GM23338 (cell line): Measurements from ENCODE around the gene KRT33B. TPM values are rescaled to one million over a fixed set of nuclear protein-coding genes. Genes with fewer than 3 reads are reported as not detected.

Source experiments
- ATAC-seq: fragments of 200-7000 bp; cut with Tn5 transposase; 3 replicates; pipeline ENCODE4 v1.9.1; 2020
- DNase-seq: peaks from one replicate; pipeline ENCODE4 v3.0.0-alpha.2; 2015; ENCODE audit warnings: low spot score
- H2AFZ ChIP-seq: fragments of 200-600 bp; sonication (generic); 2 replicates; pipeline ENCODE4 v1.8.0; 2016; ENCODE audit warnings: antibody characterized with exemption, mild to moderate bottlenecking, moderate library complexity
- H3F3A ChIP-seq: fragments of 200-600 bp; sonication (generic); replicated peaks from 2 replicates; pipeline ENCODE4 v1.8.0; 2017; ENCODE audit warnings: antibody characterized with exemption, mixed run types, low read depth
- H3K27ac ChIP-seq: fragments of 200-600 bp; sonication (generic); 2 replicates; pipeline ENCODE4 v1.6.1; 2016; ENCODE audit warnings: low read depth
- H3K27me3 ChIP-seq: fragments of 200-600 bp; sonication (generic); 2 replicates; pipeline ENCODE4 v1.8.0; 2016; ENCODE audit warnings: mild to moderate bottlenecking, mixed run types, moderate library complexity; ENCODE audit not compliant: insufficient read depth
- H3K36me3 ChIP-seq: fragments of 200-600 bp; sonication (generic); 2 replicates; pipeline ENCODE4 v1.8.0; 2016; ENCODE audit warnings: mild to moderate bottlenecking; ENCODE audit not compliant: insufficient read depth
- H3K4me1 ChIP-seq: fragments of 200-600 bp; sonication (generic); 2 replicates; pipeline ENCODE4 v1.8.0; 2016; ENCODE audit warnings: mild to moderate bottlenecking, moderate library complexity; ENCODE audit not compliant: insufficient read depth
- H3K4me2 ChIP-seq: fragments of 200-600 bp; sonication (generic); 2 replicates; pipeline ENCODE4 v1.7.1; 2017; ENCODE audit warnings: mixed run types
- H3K4me3 ChIP-seq: fragments of 200-600 bp; sonication (generic); 2 replicates; pipeline ENCODE4 v1.6.1; 2016; ENCODE audit warnings: mixed run types
- H3K79me2 ChIP-seq: fragments of 200-600 bp; sonication (generic); replicated peaks from 2 replicates; pipeline ENCODE4 v1.8.0; 2017; ENCODE audit warnings: mild to moderate bottlenecking; ENCODE audit not compliant: insufficient read depth
- H3K9me2 ChIP-seq: fragments of 200-600 bp; sonication (generic); 2 replicates; pipeline ENCODE4 v1.8.0; 2017; ENCODE audit not compliant: insufficient read depth
- H4K20me1 ChIP-seq: fragments of 200-600 bp; sonication (generic); replicated peaks from 2 replicates; pipeline ENCODE4 v1.8.0; 2017; ENCODE audit warnings: mild to moderate bottlenecking; ENCODE audit not compliant: insufficient read depth
- H3K27ac Mint-ChIP-seq: 2 replicates; pipeline ENCODE4 v1.8.0; 2020; ENCODE audit warnings: inconsistent platforms, mild to moderate bottlenecking, moderate library complexity, mixed read lengths
- H3K27me3 Mint-ChIP-seq: 3 replicates; pipeline ENCODE4 v1.8.0; 2022; ENCODE audit warnings: low read depth, mild to moderate bottlenecking, moderate library complexity, mixed read lengths, inconsistent platforms; ENCODE audit not compliant: insufficient read depth, poor library complexity
- H3K36me3 Mint-ChIP-seq: 3 replicates; pipeline ENCODE4 v1.8.0; 2021; ENCODE audit warnings: low read depth, mild to moderate bottlenecking, inconsistent platforms, moderate library complexity, mixed read lengths
- H3K4me1 Mint-ChIP-seq: 3 replicates; pipeline ENCODE4 v1.8.0; 2020; ENCODE audit warnings: mild to moderate bottlenecking, inconsistent platforms, mixed read lengths
- H3K4me3 Mint-ChIP-seq: 3 replicates; pipeline ENCODE4 v1.8.0; 2021; ENCODE audit warnings: moderate library complexity, mild to moderate bottlenecking, inconsistent platforms, mixed read lengths
- H3K9me3 Mint-ChIP-seq: 3 replicates; pipeline ENCODE4 v1.8.0; 2020; ENCODE audit warnings: moderate library complexity, mild to moderate bottlenecking, inconsistent platforms, mixed read lengths
- CREB1 ChIP-seq: fragments of 250-450 bp; sonication (Bioruptor Pico); IDR thresholded peaks from 2 replicates; pipeline ENCODE4 v1.5.0; 2020; ENCODE audit warnings: low read depth, mild to moderate bottlenecking, moderate library complexity
- EZH2 ChIP-seq: fragments of 200-600 bp; sonication (generic); IDR thresholded peaks from one replicate; pipeline ENCODE4 v1.8.0; 2017; ENCODE audit warnings: antibody characterized with exemption, mild to moderate bottlenecking, low read depth; ENCODE audit not compliant: unreplicated experiment
- EZH2phosphoT487 ChIP-seq: fragments of 200-600 bp; sonication (generic); IDR thresholded peaks from one replicate; pipeline ENCODE4 v1.8.1; 2018; ENCODE audit warnings: antibody characterized with exemption; ENCODE audit not compliant: unreplicated experiment
- JUNB ChIP-seq: IDR thresholded peaks from one replicate; pipeline ENCODE4 v1.6.1; 2016; ENCODE audit warnings: antibody characterized with exemption; ENCODE audit not compliant: unreplicated experiment
- NANOG ChIP-seq: IDR thresholded peaks from 2 replicates; pipeline ENCODE4 v1.6.1; 2016; ENCODE audit warnings: antibody characterized with exemption, borderline replicate concordance
- POLR2AphosphoS5 ChIP-seq: IDR thresholded peaks from 2 replicates; pipeline ENCODE4 v1.6.1; 2016; ENCODE audit warnings: antibody characterized with exemption, low read depth
- STAT1 ChIP-seq: IDR thresholded peaks from one replicate; pipeline ENCODE4 v1.6.1; 2016; ENCODE audit warnings: antibody characterized with exemption; ENCODE audit not compliant: unreplicated experiment
- ZNF114 ChIP-seq: fragments of 250-450 bp; sonication (Bioruptor Pico); IDR thresholded peaks from 2 replicates; pipeline ENCODE4 v1.5.0; 2020; ENCODE audit warnings: mild to moderate bottlenecking, moderate library complexity
- ZNF331 ChIP-seq: fragments of 250-450 bp; sonication (Bioruptor Pico); IDR thresholded peaks from 2 replicates; pipeline ENCODE4 v1.5.0; 2020; ENCODE audit warnings: low read depth, mild to moderate bottlenecking, moderate library complexity
- ZNF462 ChIP-seq: fragments of 250-450 bp; sonication (Bioruptor Pico); IDR thresholded peaks from 2 replicates; pipeline ENCODE4 v1.5.0; 2020; ENCODE audit warnings: mild to moderate bottlenecking, moderate library complexity
- polyA plus RNA-seq: library from polyadenylated mRNA; unstranded; fragments of >200 nt; fragmentation: Nextera tagmentation; extraction: Ambion mirVana; gene quantifications from 2 replicates; pipeline ENCODE4 v1.2.1, GENCODE V29; 2016
- total RNA-seq: library from RNA; depleted of rRNA; stranded (reverse); fragments of >200 nt; shearing (Covaris generic); gene quantifications from 2 replicates; pipeline ENCODE4 v1.2.3, GENCODE V29; 2014
- TF ChIP-seq, protein P1 (sequence below): IDR thresholded peaks from 2 replicates; pipeline ENCODE4 v1.6.1; 2016; ENCODE audit warnings: antibody characterized with exemption
- TF ChIP-seq, protein P2 (sequence below), 2 experiments: fragments of 200-600 bp in 1 of 2; sonication (generic) in 1 of 2; conservative IDR thresholded peaks; 2 replicates each; pipeline versions ENCODE4 v1.5.1 to v1.6.1; 2016 to 2017; ENCODE audit warnings: antibody characterized with exemption in 2 of 2, low read depth in 2 of 2, mild to moderate bottlenecking in 2 of 2, moderate library complexity in 1 of 2

KRT33B gene
- total and polyA plus RNA-seq, 2 experiments from 2014 or later, result not detected

GRCh38 chr17:41415833-41416335 is 46.3 kb upstream of the KRT33B start (continued):
- TF ChIP-seq, protein P1, sequence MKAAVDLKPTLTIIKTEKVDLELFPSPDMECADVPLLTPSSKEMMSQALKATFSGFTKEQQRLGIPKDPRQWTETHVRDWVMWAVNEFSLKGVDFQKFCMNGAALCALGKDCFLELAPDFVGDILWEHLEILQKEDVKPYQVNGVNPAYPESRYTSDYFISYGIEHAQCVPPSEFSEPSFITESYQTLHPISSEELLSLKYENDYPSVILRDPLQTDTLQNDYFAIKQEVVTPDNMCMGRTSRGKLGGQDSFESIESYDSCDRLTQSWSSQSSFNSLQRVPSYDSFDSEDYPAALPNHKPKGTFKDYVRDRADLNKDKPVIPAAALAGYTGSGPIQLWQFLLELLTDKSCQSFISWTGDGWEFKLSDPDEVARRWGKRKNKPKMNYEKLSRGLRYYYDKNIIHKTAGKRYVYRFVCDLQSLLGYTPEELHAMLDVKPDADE, result no peak
- no peak for TF ChIP-seq JUNB

- Histone ChIP-seq H3K27ac (no peak overlapping the region), H3K27me3 (no peaks in the 10 kb centered on the region), H3K79me2 (no peaks in the 10 kb centered on the region), H2AFZ (no peak overlapping the region), H3K36me3 (no peaks in the 10 kb centered on the region), H3F3A (no peaks in the 10 kb centered on the region), H3K9me2 (peaks cover 11% of the 10 kb centered on the region), H3K4me1 (peaks cover 12% of the 10 kb centered on the region; the same call in 1 of the 2 replicates), H4K20me1 (no peaks in the 10 kb centered on the region), H3K4me2 (no peak overlapping the region), H3K4me3 (no peak overlapping the region)
- Mint-ChIP-seq H3K4me3 (no peak overlapping the region), H3K4me1 (peaks cover 31% of the 10 kb centered on the region), H3K27ac (no peak overlapping the region), H3K27me3 (peaks cover 3% of the 10 kb centered on the region), H3K36me3 (no peaks in the 10 kb centered on the region), H3K9me3 (no peaks in the 10 kb centered on the region)
- ATAC-seq (no peak), DNase-seq (no peak)
- TF ChIP-seq NANOG (no peak), POLR2AphosphoS5 (no peak), EZH2phosphoT487 (no peak), ZNF331 (CRISPR knock-in tag) (no peak), ZNF114 (CRISPR knock-in tag) (no peak), ZNF462 (CRISPR knock-in tag) (no peak), JUNB (no peak), STAT1 (no peak), EZH2 (no peak), CREB1 (CRISPR knock-in tag) (no peak)
- TF ChIP-seq, protein P1, result no peak
- TF ChIP-seq, protein P2, sequence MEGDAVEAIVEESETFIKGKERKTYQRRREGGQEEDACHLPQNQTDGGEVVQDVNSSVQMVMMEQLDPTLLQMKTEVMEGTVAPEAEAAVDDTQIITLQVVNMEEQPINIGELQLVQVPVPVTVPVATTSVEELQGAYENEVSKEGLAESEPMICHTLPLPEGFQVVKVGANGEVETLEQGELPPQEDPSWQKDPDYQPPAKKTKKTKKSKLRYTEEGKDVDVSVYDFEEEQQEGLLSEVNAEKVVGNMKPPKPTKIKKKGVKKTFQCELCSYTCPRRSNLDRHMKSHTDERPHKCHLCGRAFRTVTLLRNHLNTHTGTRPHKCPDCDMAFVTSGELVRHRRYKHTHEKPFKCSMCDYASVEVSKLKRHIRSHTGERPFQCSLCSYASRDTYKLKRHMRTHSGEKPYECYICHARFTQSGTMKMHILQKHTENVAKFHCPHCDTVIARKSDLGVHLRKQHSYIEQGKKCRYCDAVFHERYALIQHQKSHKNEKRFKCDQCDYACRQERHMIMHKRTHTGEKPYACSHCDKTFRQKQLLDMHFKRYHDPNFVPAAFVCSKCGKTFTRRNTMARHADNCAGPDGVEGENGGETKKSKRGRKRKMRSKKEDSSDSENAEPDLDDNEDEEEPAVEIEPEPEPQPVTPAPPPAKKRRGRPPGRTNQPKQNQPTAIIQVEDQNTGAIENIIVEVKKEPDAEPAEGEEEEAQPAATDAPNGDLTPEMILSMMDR (conservative IDR thresholded peaks at IDR 0.05; ENCODE audit: low read depth in 2 of 2), result no peak
Measured at GRCh38 chr17:41415411-41415810, 45.8 kb upstream of the KRT33B start.
